Suprapubic skin (tissue), 3 donors: ENCODE results near the gene HADHB.

ENCODE experiments used
- CTCF ChIP-seq, 2 donors: fragments of 200-600 bp in 1 of 2; fragments of 450-650 bp in 1 of 2; sonication (generic) in 1 of 2; IDR thresholded peaks; one replicate each; pipeline ENCODE4 v1.5.1; 2016 to 2019; ENCODE audit warnings: antibody characterized with exemption in 2 of 2, mild to moderate bottlenecking in 1 of 2, moderate library complexity in 1 of 2
- EP300 ChIP-seq: sonication (generic); formaldehyde crosslinking; IDR thresholded peaks from one replicate; pipeline ENCODE4 v1.6.1; 2017; ENCODE audit warnings: antibody characterized with exemption
- POLR2A ChIP-seq, 2 donors: fragments of 450-650 bp; IDR thresholded peaks; one replicate each; pipeline ENCODE4 v1.6.1; 2017; ENCODE audit warnings: antibody characterized with exemption in 2 of 2, mild to moderate bottlenecking in 2 of 2, moderate library complexity in 2 of 2

DNA sequence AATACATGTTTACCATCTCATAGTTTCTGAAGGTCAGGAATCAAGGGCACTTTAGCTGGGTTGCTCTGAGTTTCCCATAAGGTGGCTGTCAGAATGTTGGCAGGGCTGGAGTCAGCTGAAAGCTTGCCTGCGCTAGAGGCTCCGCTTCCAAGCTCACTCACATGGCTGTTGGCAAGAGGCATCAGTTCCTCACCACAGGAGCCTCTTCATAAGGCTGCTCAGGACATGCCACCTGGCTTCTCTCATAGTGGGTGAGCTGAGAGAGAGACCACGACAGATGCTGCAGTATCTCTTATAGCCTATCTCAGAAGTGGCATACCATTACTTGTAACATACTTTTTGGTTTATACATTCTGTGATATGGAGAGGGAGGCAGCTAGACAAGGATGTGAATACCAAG lies 7.2 kb downstream of the HADHB start:
- TF ChIP-seq CTCF (IDR thresholded peaks at IDR 0.05), result no peak
- no peak for TF ChIP-seq POLR2A (IDR thresholded peaks at IDR 0.05)
- no peak for TF ChIP-seq EP300
